HEK293 (cell line): ENCODE measurements around the gene VIP.

Experiments
- CTCF ChIA-PET: fragments of 350-600 bp; formaldehyde crosslinking; extraction: SDS; loops from one replicate; lab custom pipeline; 2021; ENCODE audit warnings: antibody characterized with exemption; lab: Yijun Ruan, JAX
- POLR2A ChIA-PET: fragments of 300-600 bp; formaldehyde crosslinking; extraction: SDS; loops from one replicate; lab custom pipeline; 2020; ENCODE audit warnings: antibody characterized with exemption, inconsistent platforms; lab: Yijun Ruan, JAX
- H3K27ac ChIP-seq: fragments of 200-500 bp; sonication (Bioruptor generic); 2 replicates; pipeline ENCODE4 v1.5.1; 2014; ENCODE audit warnings: low read depth, low read length, control low read depth, inconsistent platforms; ENCODE audit errors: extremely low read depth
- H3K36me3 ChIP-seq, 2 experiments: fragments of 200-500 bp in 1 of 2; sonication (Bioruptor generic) in 1 of 2; 1 replicate in 1 of 2; 2 replicates in 1 of 2; pipeline ENCODE4 v1.5.1; 2014 to 2017; ENCODE audit warnings: inconsistent platforms in 2 of 2, low read length in 2 of 2; ENCODE audit not compliant: control insufficient read depth in 2 of 2, insufficient read depth in 1 of 2
- H3K4me1 ChIP-seq: fragments of 200-500 bp; sonication (Bioruptor generic); 2 replicates; pipeline ENCODE4 v1.5.1; 2014; ENCODE audit warnings: mild to moderate bottlenecking, low read length, inconsistent platforms; ENCODE audit not compliant: control insufficient read depth, insufficient read depth
- H3K4me3 ChIP-seq: 2 replicates; pipeline ENCODE4 v1.5.1; 2011; ENCODE audit warnings: low read depth, mild to moderate bottlenecking, control low read depth, low read length, moderate library complexity
- H3K9me3 ChIP-seq: fragments of 200-500 bp; sonication (Bioruptor generic); 2 replicates; pipeline ENCODE4 v1.5.1; 2014; ENCODE audit warnings: low read depth, low read length, inconsistent platforms; ENCODE audit not compliant: control insufficient read depth, insufficient read depth
- BCL11B ChIP-seq: fragments of 450-650 bp; formaldehyde crosslinking; IDR thresholded peaks from 2 replicates; pipeline ENCODE4 v1.5.1; 2016; ENCODE audit warnings: low read depth, missing biosample characterization, missing genetic modification characterization
- HOXD13 ChIP-seq: sonication (generic); formaldehyde crosslinking; IDR thresholded peaks from 2 replicates; pipeline ENCODE4 v1.8.0; 2022; ENCODE audit warnings: missing genetic modification reagents, borderline replicate concordance
- KLF16 ChIP-seq: fragments of 450-650 bp; formaldehyde crosslinking; IDR thresholded peaks from 2 replicates; pipeline ENCODE4 v1.5.1; 2017; ENCODE audit warnings: missing biosample characterization, missing genetic modification characterization
- KLF7 ChIP-seq: fragments of 450-650 bp; formaldehyde crosslinking; IDR thresholded peaks from 2 replicates; pipeline ENCODE4 v1.5.1; 2016; ENCODE audit warnings: missing biosample characterization, missing genetic modification characterization, borderline replicate concordance
- MZF1 ChIP-seq: fragments of 450-650 bp; formaldehyde crosslinking; IDR thresholded peaks from 2 replicates; pipeline ENCODE4 v1.5.1; 2017; ENCODE audit warnings: missing biosample characterization, missing genetic modification characterization, borderline replicate concordance
- SETDB1 ChIP-seq: IDR thresholded peaks from one replicate; pipeline ENCODE4 v1.6.1; 2017; ENCODE audit warnings: mild to moderate bottlenecking, low read length, moderate library complexity, mixed read lengths; ENCODE audit not compliant: insufficient read length
- TRIM28 ChIP-seq: IDR thresholded peaks from 2 replicates; pipeline ENCODE4 v1.6.1; 2011; ENCODE audit warnings: low read length, control low read depth, borderline replicate concordance
- YY1 ChIP-seq: fragments of 450-650 bp; formaldehyde crosslinking; IDR thresholded peaks from 2 replicates; pipeline ENCODE4 v1.5.1; 2018; ENCODE audit warnings: missing biosample characterization, missing genetic modification characterization
- ZBTB11 ChIP-seq: fragments of 450-650 bp; formaldehyde crosslinking; conservative IDR thresholded peaks from 2 replicates; pipeline ENCODE4 v1.5.1; 2016; ENCODE audit warnings: low read depth, missing biosample characterization, missing genetic modification characterization
- ZBTB6 ChIP-seq: fragments of 450-650 bp; formaldehyde crosslinking; IDR thresholded peaks from 2 replicates; pipeline ENCODE4 v1.5.1; 2017; ENCODE audit warnings: missing biosample characterization, missing genetic modification characterization
- ZNF138 ChIP-seq: fragments of 450-650 bp; formaldehyde crosslinking; IDR thresholded peaks from 2 replicates; pipeline ENCODE4 v1.5.1; 2016; ENCODE audit warnings: missing biosample characterization, missing genetic modification characterization, borderline replicate concordance
- ZNF140 ChIP-seq: fragments of 450-650 bp; formaldehyde crosslinking; IDR thresholded peaks from 2 replicates; pipeline ENCODE4 v1.5.1; 2016; ENCODE audit warnings: missing biosample characterization, missing genetic modification characterization
- ZNF146 ChIP-seq: fragments of 450-650 bp; formaldehyde crosslinking; IDR thresholded peaks from 2 replicates; pipeline ENCODE4 v1.5.1; 2016; ENCODE audit warnings: missing biosample characterization, missing genetic modification characterization
- ZNF211 ChIP-seq: fragments of 450-650 bp; formaldehyde crosslinking; IDR thresholded peaks from 2 replicates; pipeline ENCODE4 v1.5.1; 2016; ENCODE audit warnings: low read depth, missing biosample characterization, missing genetic modification characterization
- ZNF223 ChIP-seq: fragments of 450-650 bp; formaldehyde crosslinking; IDR thresholded peaks from 2 replicates; pipeline ENCODE4 v1.5.1; 2016; ENCODE audit warnings: missing biosample characterization, missing genetic modification characterization
- ZNF311 ChIP-seq: fragments of 450-650 bp; formaldehyde crosslinking; IDR thresholded peaks from 2 replicates; pipeline ENCODE4 v1.5.1; 2017; ENCODE audit warnings: missing biosample characterization, missing genetic modification characterization, borderline replicate concordance
- ZNF366 ChIP-seq: fragments of 450-650 bp; formaldehyde crosslinking; conservative IDR thresholded peaks from 2 replicates; pipeline ENCODE4 v1.5.1; 2016; ENCODE audit warnings: missing biosample characterization, missing genetic modification characterization
- ZNF426 ChIP-seq: fragments of 450-650 bp; formaldehyde crosslinking; IDR thresholded peaks from 2 replicates; pipeline ENCODE4 v1.5.1; 2017; ENCODE audit warnings: missing biosample characterization, missing genetic modification characterization, mild to moderate bottlenecking, inconsistent platforms, moderate library complexity
- ZNF510 ChIP-seq: fragments of 450-650 bp; formaldehyde crosslinking; IDR thresholded peaks from 2 replicates; pipeline ENCODE4 v1.5.1; 2018; ENCODE audit warnings: mild to moderate bottlenecking, missing genetic modification characterization, missing biosample characterization; ENCODE audit not compliant: insufficient replicate concordance
- ZNF514 ChIP-seq: fragments of 450-650 bp; formaldehyde crosslinking; IDR thresholded peaks from 2 replicates; pipeline ENCODE4 v1.5.1; 2016; ENCODE audit warnings: missing biosample characterization, missing genetic modification characterization
- ZNF549 ChIP-seq: fragments of 450-650 bp; IDR thresholded peaks from 2 replicates; pipeline ENCODE4 v1.5.1; 2018; ENCODE audit warnings: missing biosample characterization, missing genetic modification characterization, mild to moderate bottlenecking, inconsistent platforms, moderate library complexity
- ZNF561 ChIP-seq: fragments of 450-650 bp; IDR thresholded peaks from 2 replicates; pipeline ENCODE4 v1.5.1; 2018; ENCODE audit warnings: missing biosample characterization, missing genetic modification characterization, borderline replicate concordance
- ZNF610 ChIP-seq: fragments of 450-650 bp; formaldehyde crosslinking; IDR thresholded peaks from 2 replicates; pipeline ENCODE4 v1.5.1; 2016; ENCODE audit warnings: missing biosample characterization, missing genetic modification characterization, borderline replicate concordance
- ZNF670 ChIP-seq: fragments of 450-650 bp; formaldehyde crosslinking; IDR thresholded peaks from 2 replicates; pipeline ENCODE4 v1.5.1; 2016; ENCODE audit warnings: missing biosample characterization, missing genetic modification characterization, low read depth
- ZNF707 ChIP-seq: fragments of 450-650 bp; formaldehyde crosslinking; IDR thresholded peaks from 2 replicates; pipeline ENCODE4 v1.5.1; 2016; ENCODE audit warnings: missing biosample characterization, missing genetic modification characterization
- ZNF776 ChIP-seq: fragments of 450-650 bp; formaldehyde crosslinking; IDR thresholded peaks from 2 replicates; pipeline ENCODE4 v1.5.0; 2017; ENCODE audit warnings: missing biosample characterization, missing genetic modification characterization, borderline replicate concordance
- ZNF792 ChIP-seq: fragments of 450-650 bp; formaldehyde crosslinking; IDR thresholded peaks from 2 replicates; pipeline ENCODE4 v1.5.1; 2016; ENCODE audit warnings: missing biosample characterization, missing genetic modification characterization
- ZSCAN23 ChIP-seq: fragments of 450-650 bp; formaldehyde crosslinking; IDR thresholded peaks from 2 replicates; pipeline ENCODE4 v1.5.1; 2016; ENCODE audit warnings: missing biosample characterization, missing genetic modification characterization

Gene VIP

GRCh38 chr6:152734630-152735029, 16.0 kb upstream of the VIP start:
- H3K4me3 ChIP-seq: no peak overlapping the region
- CTCF ChIA-PET: no interaction called here
- TF ChIP-seq ZNF514 (tag by site-specific recombination) (no peak), BCL11B (no peak), YY1 (tag by site-specific recombination) (no peak), ZNF549 (no peak)
- TF ChIP-seq, all 188 proteins: peak for 0
- no peak overlapping the region for H3K27ac ChIP-seq
- H3K9me3 ChIP-seq: no peaks in the 10 kb centered on the region
- POLR2A ChIA-PET: no interaction called here
- no peaks in the 10 kb centered on the region for H3K36me3 ChIP-seq
- H3K4me1 ChIP-seq: no peaks in the 10 kb centered on the region

- ChIA-PET POLR2A (no interaction called here), CTCF (interaction anchor here (0.7 to 1.3 kb wide), 3 partner anchors 11 to 211 kb away, joined by 3 to 4 read pairs (median 3); no protein-coding TSS in a partner anchor)
- H3K4me3 ChIP-seq: no peak overlapping the region
- TF ChIP-seq MZF1 (no peak), ZNF670 (tag by site-specific recombination) (no peak), ZNF426 (tag by site-specific recombination) (no peak), ZNF776 (tag by site-specific recombination) (no peak), ZNF211 (tag by site-specific recombination) (no peak), HOXD13 (CRISPR knock-in tag) (no peak), ZBTB6 (tag by site-specific recombination) (no peak), ZNF610 (no peak), KLF16 (no peak), ZNF366 (no peak)
- H3K27ac ChIP-seq: no peak overlapping the region
- H3K36me3 ChIP-seq: no peaks in the 10 kb centered on the region
- no peaks in the 10 kb centered on the region for H3K9me3 ChIP-seq
- no peaks in the 10 kb centered on the region for H3K4me1 ChIP-seq
Observed at GRCh38 chr6:152736687-152737273, 13.8 kb upstream of the VIP start.

GRCh38 chr6:152745509-152746171, 5.0 kb upstream of the VIP start:
- POLR2A ChIA-PET: no interaction called here
- H3K4me1 ChIP-seq: no peaks in the 10 kb centered on the region
- H3K27ac ChIP-seq: no peak overlapping the region
- CTCF ChIA-PET: interaction anchor here (0.8 kb wide), 1 partner anchor 18 kb away, joined by 4 read pairs; no protein-coding TSS in a partner anchor
- H3K4me3 ChIP-seq: no peak overlapping the region
- no peaks in the 10 kb centered on the region for H3K36me3 ChIP-seq
- TF ChIP-seq ZNF366 (no peak), KLF16 (no peak), ZNF138 (tag by site-specific recombination) (no peak), ZNF146 (tag by site-specific recombination) (no peak), KLF7 (tag by site-specific recombination) (no peak), BCL11B (no peak), ZNF792 (tag by site-specific recombination) (no peak), ZNF707 (tag by site-specific recombination) (no peak), HOXD13 (CRISPR knock-in tag) (no peak), ZNF311 (tag by site-specific recombination) (no peak), ZSCAN23 (tag by site-specific recombination) (no peak), ZNF514 (tag by site-specific recombination) (no peak), ZNF140 (tag by site-specific recombination) (no peak), TRIM28 (no peak), ZBTB11 (tag by site-specific recombination) (no peak), ZNF561 (no peak), SETDB1 (no peak), ZNF223 (tag by site-specific recombination) (no peak), ZNF510 (tag by site-specific recombination) (no peak)
- H3K9me3 ChIP-seq: no peaks in the 10 kb centered on the region
